Ureter (tissue), 1 donor: ENCODE results near the gene CCDC149. TPM values are rescaled to one million over a fixed set of nuclear protein-coding genes. Genes with fewer than 3 reads are reported as not detected.

Experiments
- DNase-seq: peaks from one replicate; pipeline ENCODE4 v3.0.0-alpha.2; 2020; ENCODE audit warnings: low spot score
- total RNA-seq: library from RNA; stranded (reverse); gene quantifications from one replicate; pipeline ENCODE4 v1.2.4, GENCODE V29; 2023
- donor health status: DM: yes; HTN: yes; CAD: no.

CCDC149 gene
- total RNA-seq, 1 donor from 2014 or later: 25.5 TPM

GRCh38 chr4:24777536-24778463 lies 135.0 kb downstream of the CCDC149 start:
- DNase-seq: no peak

- no peak for DNase-seq
Observed at GRCh38 chr4:24775750-24776149, 137.1 kb downstream of the CCDC149 start.

- no peak for DNase-seq
Observed at GRCh38 chr4:24775032-24775605, 137.7 kb downstream of the CCDC149 start.

GRCh38 chr4:24774452-24774851 lies 138.4 kb downstream of the CCDC149 start:
- DNase-seq: no peak

- no peak for DNase-seq
Observed at GRCh38 chr4:24772952-24773351, 139.9 kb downstream of the CCDC149 start.

- DNase-seq: no peak
Observed at GRCh38 chr4:24772061-24772705, 140.7 kb downstream of the CCDC149 start.

GRCh38 chr4:24771241-24771640 lies 141.6 kb downstream of the CCDC149 start:
- DNase-seq: no peak

GRCh38 chr4:24770667-24771066 lies 142.2 kb downstream of the CCDC149 start:
- no peak for DNase-seq

- DNase-seq: no peak
Observed at GRCh38 chr4:24770032-24770584, 142.7 kb downstream of the CCDC149 start.

GRCh38 chr4:24769571-24769970 lies 143.3 kb downstream of the CCDC149 start:
- DNase-seq: no peak

- no peak for DNase-seq
Observed at GRCh38 chr4:24768604-24769003, 144.2 kb downstream of the CCDC149 start.

GRCh38 chr4:24768006-24768405 lies 144.8 kb downstream of the CCDC149 start:
- DNase-seq: no peak

GRCh38 chr4:24765376-24765988 lies 147.4 kb downstream of the CCDC149 start:
- no peak for DNase-seq

GRCh38 chr4:24764345-24764744 lies 148.5 kb downstream of the CCDC149 start:
- no peak for DNase-seq

GRCh38 chr4:24763631-24764297 lies 149.1 kb downstream of the CCDC149 start:
- DNase-seq: peak; percentile 66

Other genes with a start within 250 kb of the CCDC149 start
- gene SOD3, start 117.5 kb downstream of the CCDC149 start, total RNA-seq: 46.0 TPM
- gene LGI2, start 117.9 kb upstream of the CCDC149 start, total RNA-seq: 1.5 TPM
- 10.8 TPM for gene SEPSECS, start 247.4 kb upstream of the CCDC149 start, total RNA-seq